GM18907 (cell line): ENCODE measurements around the gene ST6GALNAC6.
"Not testable (repeated sequence)": the region's sequence is repeated elsewhere in the genome, so short reads cannot be mapped to it uniquely, and the experiment has no call there.

Experiments used
- ATAC-seq: cut with Tn5 transposase; IDR thresholded peaks from one replicate; pipeline ENCODE4 v1.9.1; 2021; ENCODE audit warnings: mild to moderate bottlenecking, moderate library complexity; ENCODE audit not compliant: unreplicated experiment

The ST6GALNAC6 gene

DNA sequence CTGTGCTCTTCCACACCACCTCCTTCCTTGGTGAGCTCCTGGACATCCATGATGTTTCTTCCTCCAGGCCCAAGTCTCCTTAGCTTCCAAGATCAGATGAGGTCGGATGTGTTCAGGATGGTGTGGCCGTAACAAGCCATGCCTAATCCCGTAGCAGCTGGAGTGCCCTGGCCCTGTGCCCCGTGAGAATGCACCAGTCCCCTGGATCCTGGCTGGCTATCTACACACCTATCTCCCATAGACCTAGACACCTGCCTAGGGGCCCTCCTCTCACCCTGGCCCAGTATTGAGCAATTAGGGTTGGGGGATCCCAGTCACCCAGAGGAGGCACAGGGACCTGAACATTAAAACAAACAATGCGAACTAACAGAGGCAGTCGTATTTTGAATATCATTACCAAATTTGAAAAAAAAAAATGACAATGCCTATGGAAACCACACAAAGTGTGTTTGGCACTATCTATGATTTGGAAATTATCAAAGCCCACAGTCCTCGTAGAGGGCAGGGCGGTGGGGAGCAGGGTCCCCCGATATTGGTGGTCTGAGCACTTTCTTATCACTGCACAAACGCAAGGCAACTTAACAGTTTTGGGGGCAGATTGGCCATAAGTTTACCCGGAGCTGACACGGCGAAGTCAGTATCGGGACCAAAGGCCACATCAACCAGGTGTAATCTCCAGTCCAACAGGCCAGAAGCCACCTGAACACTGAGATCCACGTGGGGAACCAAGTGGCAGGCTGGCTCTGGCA, 58.1 kb downstream of the ST6GALNAC6 start:
- no peak for ATAC-seq

DNA sequence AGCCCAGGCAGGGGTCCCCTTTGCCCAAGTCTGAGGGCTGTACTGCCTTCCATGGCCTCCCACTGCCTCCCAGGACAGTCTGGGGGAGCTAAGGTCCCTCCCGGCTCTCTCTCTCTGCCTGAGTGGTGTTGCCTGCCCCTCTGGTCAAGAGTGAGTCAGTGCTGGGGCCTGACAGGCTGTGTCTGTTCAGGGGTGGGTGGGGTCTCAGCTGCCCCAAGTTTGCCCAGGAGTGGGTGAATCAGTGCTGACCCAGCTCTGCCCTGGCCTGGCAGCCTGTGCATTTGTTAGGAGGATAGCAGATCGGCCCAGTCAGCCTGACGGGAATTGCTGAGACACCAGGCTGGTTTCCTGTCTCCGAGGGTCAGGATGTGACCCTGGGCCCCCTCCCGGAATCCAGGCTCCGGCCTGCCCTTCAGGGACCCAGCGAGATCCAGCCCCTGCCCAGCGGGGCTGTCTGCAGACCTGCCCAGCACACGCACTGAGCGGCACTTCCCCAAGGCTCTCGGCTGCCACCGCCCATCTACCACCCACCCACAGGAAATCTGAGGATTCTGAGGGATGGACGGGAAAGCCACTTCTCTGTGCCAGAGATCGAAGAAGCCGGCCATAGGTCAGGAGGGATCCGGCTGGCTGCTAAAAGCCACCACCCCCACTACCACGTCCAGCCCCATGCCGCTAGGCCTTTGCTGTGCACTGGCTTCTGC, 60.9 kb downstream of the ST6GALNAC6 start:
- no peak for ATAC-seq

DNA sequence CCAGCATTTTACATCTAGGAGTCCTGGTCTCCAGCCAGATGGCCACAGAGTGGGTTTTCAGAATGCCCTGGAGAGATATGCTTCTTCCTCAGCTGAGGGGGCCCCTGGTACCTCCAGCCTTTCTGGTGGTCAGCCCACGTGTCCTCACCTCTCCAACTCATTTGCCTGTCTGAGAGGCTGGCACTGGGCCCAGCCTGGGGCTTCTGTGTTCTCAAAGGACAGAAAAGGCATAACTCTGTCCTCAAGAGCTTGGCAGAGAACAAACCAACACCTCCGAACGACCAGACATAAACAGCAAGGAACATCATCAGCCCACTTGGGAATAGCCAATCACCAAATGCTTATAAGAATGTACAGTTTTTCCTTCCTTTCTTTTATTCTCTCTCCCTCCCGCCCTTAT, 62.1 kb downstream of the ST6GALNAC6 start:
- no peak for ATAC-seq

DNA sequence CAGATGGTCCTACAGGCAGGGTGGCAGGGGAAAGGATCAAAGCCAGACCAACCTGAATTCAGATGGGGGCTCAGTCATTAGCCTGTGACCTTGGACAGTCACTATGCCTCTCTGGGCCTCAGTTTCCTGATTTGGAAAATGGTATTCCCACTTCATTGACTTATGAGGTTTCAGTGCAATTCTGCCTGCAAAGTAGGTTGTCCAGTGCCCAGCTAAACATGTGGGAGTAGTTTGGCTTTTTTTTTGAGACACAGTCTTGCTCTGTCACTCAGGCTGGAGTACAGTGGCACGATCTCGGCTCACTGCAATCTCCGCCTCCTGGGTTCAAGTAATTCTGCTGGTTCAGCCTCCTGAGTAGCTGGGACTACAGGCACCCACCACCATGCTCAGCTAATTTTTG, 62.8 kb downstream of the ST6GALNAC6 start:
- not testable (repeated sequence) for ATAC-seq

DNA sequence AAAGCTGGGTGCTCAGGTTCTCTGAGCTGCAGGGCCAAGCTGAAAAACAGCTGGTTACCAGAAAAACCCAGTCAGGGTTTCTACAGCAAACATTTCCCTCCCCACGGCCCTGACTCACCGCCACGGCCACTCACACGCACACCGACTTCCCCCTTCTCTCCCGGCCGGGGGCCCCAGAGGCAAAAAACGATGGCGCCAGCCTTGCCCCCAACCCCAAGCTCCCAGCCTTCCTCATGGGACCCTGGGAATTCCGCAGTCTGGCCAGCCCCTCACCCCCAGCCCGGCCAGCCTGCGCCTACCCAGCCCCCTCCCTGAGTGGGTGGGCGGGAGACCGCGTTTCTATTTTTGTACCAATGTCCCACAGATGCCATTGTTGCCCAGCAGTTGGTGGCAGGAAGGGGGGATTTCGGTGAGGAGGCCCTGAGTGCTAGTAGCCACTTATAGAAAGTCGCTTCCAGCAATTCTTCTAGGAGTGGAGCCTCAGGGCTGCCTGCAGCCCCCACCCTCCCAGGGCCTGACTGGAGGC, 63.3 kb downstream of the ST6GALNAC6 start:
- no peak for ATAC-seq
